ENCODE results near the gene FBXO42. TPM values are rescaled to one million over a fixed set of nuclear protein-coding genes. Genes with fewer than 3 reads are reported as not detected.

The FBXO42 gene
- total RNA-seq, 1 experiment from 2014 or later, result 13.0 TPM

DNA sequence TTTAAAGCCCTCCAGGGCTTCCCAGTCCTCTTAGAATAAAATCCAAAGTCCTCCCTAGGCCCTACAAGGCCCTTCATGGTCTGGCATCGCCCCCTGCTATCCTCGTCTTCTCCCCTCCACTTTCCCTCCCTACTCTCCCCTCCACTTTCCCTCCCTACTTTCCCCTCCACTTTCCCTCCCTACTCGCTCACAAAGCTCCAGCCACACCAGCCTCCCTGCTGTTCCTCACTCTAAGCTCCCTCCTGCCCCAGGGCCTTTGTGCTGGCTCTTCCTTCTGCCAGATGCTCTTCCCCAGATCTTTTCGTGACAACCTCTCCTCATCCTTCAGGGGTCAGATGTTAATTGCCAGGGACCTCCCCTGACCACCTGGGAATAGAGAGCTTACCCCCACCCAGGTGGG lies 152.6 kb downstream of the FBXO42 start:
- Histone ChIP-seq H3F3A (ENCODE audit: insufficient read depth, low read depth) (no peaks in the 10 kb centered on the region), H3K4me2 (no peak overlapping the region), H3K27ac (no peak overlapping the region), H3K9me3 (ENCODE audit: insufficient read depth, low read depth) (no peaks in the 10 kb centered on the region), H3K9me2 (ENCODE audit: insufficient read depth) (no peaks in the 10 kb centered on the region), H3K27me3 (ENCODE audit: insufficient read depth, low read depth) (no peaks in the 10 kb centered on the region), H3K4me3 (no peak overlapping the region), H4K20me1 (ENCODE audit: insufficient read depth) (no peaks in the 10 kb centered on the region), H3K4me1 (replicated peaks; ENCODE audit: insufficient read depth) (no peaks in the 10 kb centered on the region), H3K36me3 (ENCODE audit: low read depth) (no peaks in the 10 kb centered on the region), H2AFZ (no peak overlapping the region), H3K79me2 (ENCODE audit: low read depth) (no peaks in the 10 kb centered on the region)
- CTCF ChIA-PET, result no interaction called here
- POLR2A ChIA-PET (ENCODE audit: unreplicated experiment), result interaction anchor here (0.6 kb wide), 1 partner anchor 10 kb away, joined by 27 read pairs; no protein-coding TSS in a partner anchor
- no peak for DNase-seq
- TF ChIP-seq, protein P1, sequence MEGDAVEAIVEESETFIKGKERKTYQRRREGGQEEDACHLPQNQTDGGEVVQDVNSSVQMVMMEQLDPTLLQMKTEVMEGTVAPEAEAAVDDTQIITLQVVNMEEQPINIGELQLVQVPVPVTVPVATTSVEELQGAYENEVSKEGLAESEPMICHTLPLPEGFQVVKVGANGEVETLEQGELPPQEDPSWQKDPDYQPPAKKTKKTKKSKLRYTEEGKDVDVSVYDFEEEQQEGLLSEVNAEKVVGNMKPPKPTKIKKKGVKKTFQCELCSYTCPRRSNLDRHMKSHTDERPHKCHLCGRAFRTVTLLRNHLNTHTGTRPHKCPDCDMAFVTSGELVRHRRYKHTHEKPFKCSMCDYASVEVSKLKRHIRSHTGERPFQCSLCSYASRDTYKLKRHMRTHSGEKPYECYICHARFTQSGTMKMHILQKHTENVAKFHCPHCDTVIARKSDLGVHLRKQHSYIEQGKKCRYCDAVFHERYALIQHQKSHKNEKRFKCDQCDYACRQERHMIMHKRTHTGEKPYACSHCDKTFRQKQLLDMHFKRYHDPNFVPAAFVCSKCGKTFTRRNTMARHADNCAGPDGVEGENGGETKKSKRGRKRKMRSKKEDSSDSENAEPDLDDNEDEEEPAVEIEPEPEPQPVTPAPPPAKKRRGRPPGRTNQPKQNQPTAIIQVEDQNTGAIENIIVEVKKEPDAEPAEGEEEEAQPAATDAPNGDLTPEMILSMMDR (conservative IDR thresholded peaks at IDR 0.05), result no peak
- no peak for TF ChIP-seq EZH2 (IDR thresholded peaks at IDR 0.05; ENCODE audit: low read depth)
- no TSS peak for BruUV-seq (replicated peaks)
- intact Hi-C loops (cut with micrococcal nuclease; ENCODE audit: unreplicated experiment), result no loop called here

DNA sequence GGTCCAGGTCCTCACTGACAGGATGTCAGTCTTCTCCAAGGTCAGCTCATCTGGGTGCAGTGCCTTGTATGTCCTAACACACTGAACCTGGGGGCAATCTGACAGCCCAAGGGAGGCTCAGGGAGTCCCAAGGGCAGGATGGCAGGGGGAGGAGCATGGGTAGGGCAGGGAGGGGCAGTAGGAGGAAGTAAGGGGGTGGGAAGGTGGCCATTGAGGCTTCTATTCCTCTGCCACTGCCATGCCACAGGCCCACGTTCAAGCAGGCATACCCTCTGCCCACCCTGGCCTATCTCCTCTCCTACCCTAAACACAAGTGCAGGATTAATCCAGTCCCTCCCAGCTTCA lies 153.2 kb downstream of the FBXO42 start:
- no peak overlapping the region for H3K4me2 ChIP-seq
- POLR2A ChIA-PET (ENCODE audit: unreplicated experiment), result no interaction called here
- H3K27me3 ChIP-seq (ENCODE audit: insufficient read depth, low read depth), result no peaks in the 10 kb centered on the region
- no peaks in the 10 kb centered on the region for H3K4me1 ChIP-seq (replicated peaks; ENCODE audit: insufficient read depth)
- H3K36me3 ChIP-seq (ENCODE audit: low read depth), result no peaks in the 10 kb centered on the region
- intact Hi-C loops (cut with micrococcal nuclease; ENCODE audit: unreplicated experiment), result no loop called here
- H4K20me1 ChIP-seq (ENCODE audit: insufficient read depth), result no peaks in the 10 kb centered on the region
- H3K9me2 ChIP-seq (ENCODE audit: insufficient read depth), result no peaks in the 10 kb centered on the region
- no peak overlapping the region for H3K27ac ChIP-seq
- H2AFZ ChIP-seq, result no peak overlapping the region
- DNase-seq, result no peak
- no peak overlapping the region for H3K4me3 ChIP-seq
- H3K79me2 ChIP-seq (ENCODE audit: low read depth), result no peaks in the 10 kb centered on the region
- no peaks in the 10 kb centered on the region for H3F3A ChIP-seq (ENCODE audit: insufficient read depth, low read depth)
- TF ChIP-seq, protein P1 (conservative IDR thresholded peaks at IDR 0.05), result no peak
- TF ChIP-seq EZH2 (IDR thresholded peaks at IDR 0.05; ENCODE audit: low read depth), result no peak
- no peaks in the 10 kb centered on the region for H3K9me3 ChIP-seq (ENCODE audit: insufficient read depth, low read depth)
- BruUV-seq (replicated peaks), result no TSS peak
- CTCF ChIA-PET, result no interaction called here

- no peaks in the 10 kb centered on the region for H3K4me1 ChIP-seq (replicated peaks; ENCODE audit: insufficient read depth)
- no peak overlapping the region for H3K4me3 ChIP-seq
- no peak for DNase-seq
- no peaks in the 10 kb centered on the region for H3K79me2 ChIP-seq (ENCODE audit: low read depth)
- no TSS peak for BruUV-seq (replicated peaks)
- intact Hi-C loops (cut with micrococcal nuclease; ENCODE audit: unreplicated experiment), result no loop called here
- H3K9me3 ChIP-seq (ENCODE audit: insufficient read depth, low read depth), result no peaks in the 10 kb centered on the region
- no peaks in the 10 kb centered on the region for H3F3A ChIP-seq (ENCODE audit: insufficient read depth, low read depth)
- no peaks in the 10 kb centered on the region for H3K27me3 ChIP-seq (ENCODE audit: insufficient read depth, low read depth)
- H3K27ac ChIP-seq, result no peak overlapping the region
- H3K4me2 ChIP-seq, result no peak overlapping the region
- no peaks in the 10 kb centered on the region for H3K9me2 ChIP-seq (ENCODE audit: insufficient read depth)
- no peak overlapping the region for H2AFZ ChIP-seq
- ChIA-PET POLR2A (ENCODE audit: unreplicated experiment) (no interaction called here), CTCF (no interaction called here)
- TF ChIP-seq, protein P1 (conservative IDR thresholded peaks at IDR 0.05), result no peak
- TF ChIP-seq EZH2 (IDR thresholded peaks at IDR 0.05; ENCODE audit: low read depth), result no peak
- no peaks in the 10 kb centered on the region for H4K20me1 ChIP-seq (ENCODE audit: insufficient read depth)
- no peaks in the 10 kb centered on the region for H3K36me3 ChIP-seq (ENCODE audit: low read depth)
Measured at GRCh38 chr1:16198444-16199156, 153.7 kb downstream of the FBXO42 start.

Data from PC-9 (cell line).